Testis (tissue), 2 donors: ENCODE results near the gene TGFBI.

Experiments
- POLR2A ChIP-seq: fragments of 450-650 bp; IDR thresholded peaks from one replicate; pipeline ENCODE4 v1.6.1; 2017; ENCODE audit warnings: antibody characterized with exemption, mild to moderate bottlenecking, moderate library complexity
- TF ChIP-seq, protein P1 (sequence below), 3 experiments: fragments of 450-650 bp in 2 of 3; fragments of 200-600 bp in 1 of 3; sonication (generic) in 1 of 3; IDR thresholded peaks; one replicate each; pipeline ENCODE4 v1.5.1; 2016 to 2019; ENCODE audit warnings: antibody characterized with exemption in 3 of 3, mild to moderate bottlenecking in 2 of 3, moderate library complexity in 1 of 3

GRCh38 chr5:136025900-136026299 lies 2.9 kb upstream of the TGFBI start:
- TF ChIP-seq, protein P1, sequence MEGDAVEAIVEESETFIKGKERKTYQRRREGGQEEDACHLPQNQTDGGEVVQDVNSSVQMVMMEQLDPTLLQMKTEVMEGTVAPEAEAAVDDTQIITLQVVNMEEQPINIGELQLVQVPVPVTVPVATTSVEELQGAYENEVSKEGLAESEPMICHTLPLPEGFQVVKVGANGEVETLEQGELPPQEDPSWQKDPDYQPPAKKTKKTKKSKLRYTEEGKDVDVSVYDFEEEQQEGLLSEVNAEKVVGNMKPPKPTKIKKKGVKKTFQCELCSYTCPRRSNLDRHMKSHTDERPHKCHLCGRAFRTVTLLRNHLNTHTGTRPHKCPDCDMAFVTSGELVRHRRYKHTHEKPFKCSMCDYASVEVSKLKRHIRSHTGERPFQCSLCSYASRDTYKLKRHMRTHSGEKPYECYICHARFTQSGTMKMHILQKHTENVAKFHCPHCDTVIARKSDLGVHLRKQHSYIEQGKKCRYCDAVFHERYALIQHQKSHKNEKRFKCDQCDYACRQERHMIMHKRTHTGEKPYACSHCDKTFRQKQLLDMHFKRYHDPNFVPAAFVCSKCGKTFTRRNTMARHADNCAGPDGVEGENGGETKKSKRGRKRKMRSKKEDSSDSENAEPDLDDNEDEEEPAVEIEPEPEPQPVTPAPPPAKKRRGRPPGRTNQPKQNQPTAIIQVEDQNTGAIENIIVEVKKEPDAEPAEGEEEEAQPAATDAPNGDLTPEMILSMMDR (IDR thresholded peaks at IDR 0.05), result no peak
- no peak for TF ChIP-seq POLR2A
